Mesenteric fat pad (tissue), 1 donor: ENCODE measurements around the gene THAP12. TPM values are rescaled to one million over a fixed set of nuclear protein-coding genes. Genes with fewer than 3 reads are reported as not detected.

Experiments used
- DNase-seq: peaks from one replicate; pipeline ENCODE4 v3.0.0-alpha.2; 2020; ENCODE audit warnings: low spot score
- total RNA-seq: library from RNA; stranded (reverse); fragmentation: NEBNext Ultra II Directional; extraction: Animal tissue kit (Norgen Biotek cat#: 25700); gene quantifications from one replicate; pipeline ENCODE4 v1.2.1, GENCODE V29; 2021
- donor health status: DM: yes; HTN: yes; CAD: no.

THAP12 gene
- total RNA-seq, 1 donor from 2014 or later = 34.7 TPM

DNA sequence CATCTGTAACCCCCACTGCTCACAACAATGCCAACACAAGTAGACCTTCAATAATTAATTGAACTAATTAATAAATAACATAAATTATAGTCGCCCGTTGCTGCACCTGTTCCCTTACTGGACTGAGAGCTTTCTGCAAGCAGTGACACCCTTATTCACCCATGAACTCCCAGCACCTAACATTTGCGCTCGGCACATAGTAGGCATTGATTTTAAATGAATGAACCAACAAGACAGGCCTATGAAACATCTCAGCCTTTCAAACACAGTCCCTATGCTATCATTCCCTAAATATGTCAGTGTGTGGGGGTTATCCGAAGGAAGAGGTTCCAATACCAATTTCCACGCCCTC lies 1.1 kb downstream of the THAP12 start:
- DNase-seq = no peak

GRCh38 chr11:76376746-76377558 lies 4.0 kb downstream of the THAP12 start:
- no peak for DNase-seq

GRCh38 chr11:76371170-76371569 lies 9.8 kb downstream of the THAP12 start:
- no peak for DNase-seq

DNA sequence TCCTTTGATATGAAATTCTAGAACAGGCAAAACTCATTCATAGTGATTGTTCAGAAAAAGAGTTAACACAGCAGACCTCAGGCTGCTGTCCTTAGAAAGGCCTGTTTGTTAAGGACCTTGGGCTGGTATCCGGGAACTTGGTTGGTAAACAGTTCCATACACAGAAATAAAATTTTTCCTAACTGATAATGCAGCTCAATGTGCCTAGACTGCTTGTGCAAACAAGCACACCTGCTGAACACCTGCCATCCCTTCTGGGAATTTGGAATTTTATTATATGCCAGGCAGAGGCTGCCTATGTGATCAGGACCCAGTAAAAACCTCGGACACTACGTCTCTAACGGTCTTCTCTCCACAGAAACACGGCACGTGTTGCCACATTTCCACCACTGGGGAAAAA lies 11.5 kb downstream of the THAP12 start:
- DNase-seq = no peak

- DNase-seq = no peak
Measured at GRCh38 chr11:76368490-76368889, 12.4 kb downstream of the THAP12 start.

DNA sequence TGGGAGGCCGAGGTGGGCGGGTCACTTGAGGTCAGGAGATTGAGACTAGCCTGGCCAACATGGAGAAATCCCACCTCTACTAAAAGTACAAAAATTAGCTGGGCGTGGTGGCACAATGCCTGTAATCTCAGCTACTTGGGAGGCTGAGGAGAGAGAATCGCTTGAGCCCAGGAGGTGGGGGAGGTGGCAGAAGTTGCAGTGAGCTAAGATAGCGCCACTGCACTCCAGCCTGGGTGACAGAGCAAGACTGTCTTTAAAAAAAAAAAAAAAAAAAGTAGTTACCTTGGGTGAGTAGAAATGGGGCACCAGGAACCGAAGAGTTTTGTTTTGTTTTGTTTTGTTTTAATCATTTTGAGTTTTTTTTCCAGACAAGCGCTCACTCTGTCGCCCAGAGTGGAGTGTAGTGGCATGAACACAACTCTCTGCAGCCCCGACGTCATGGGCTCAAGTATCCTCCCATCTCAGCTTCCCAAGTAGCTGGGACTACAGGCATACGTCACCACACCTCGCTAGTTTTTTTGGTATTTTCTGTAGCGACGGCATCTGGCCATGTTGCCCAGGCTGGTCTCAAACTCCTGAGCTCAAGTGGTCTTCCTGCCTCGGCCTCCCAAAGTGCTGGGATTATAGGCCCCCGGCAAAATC lies 15.8 kb downstream of the THAP12 start:
- no peak for DNase-seq

GRCh38 chr11:76362716-76363115 lies 18.2 kb downstream of the THAP12 start:
- DNase-seq = no peak

GRCh38 chr11:76361776-76362175 lies 19.2 kb downstream of the THAP12 start:
- DNase-seq = no peak

GRCh38 chr11:76361374-76361773 lies 19.6 kb downstream of the THAP12 start:
- no peak for DNase-seq

- DNase-seq = no peak
Measured at GRCh38 chr11:76355172-76355571, 25.8 kb downstream of the THAP12 start.

DNA sequence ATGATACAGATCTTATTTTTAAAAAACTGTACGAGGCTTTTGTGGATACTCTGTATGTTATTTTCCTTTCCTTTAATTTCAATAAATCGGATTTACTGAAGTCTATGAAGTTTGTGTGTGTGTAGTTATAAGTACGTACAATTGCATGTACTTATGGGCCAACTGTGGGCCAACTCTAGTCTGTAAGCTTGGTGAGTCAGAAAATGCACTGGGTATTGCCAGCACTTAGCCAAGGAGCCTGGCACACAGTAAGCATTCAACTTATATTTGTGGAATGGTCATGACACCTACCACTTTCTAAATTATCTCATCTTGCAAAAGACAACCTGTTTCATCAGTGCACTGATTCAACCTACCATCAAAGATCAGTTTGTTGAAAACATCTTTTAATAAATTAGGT lies 32.6 kb downstream of the THAP12 start:
- DNase-seq = no peak

GRCh38 chr11:76347466-76347865 lies 33.5 kb downstream of the THAP12 start:
- DNase-seq = no peak

GRCh38 chr11:76339221-76339620 lies 41.7 kb downstream of the THAP12 start:
- peak; percentile 76 for DNase-seq

DNA sequence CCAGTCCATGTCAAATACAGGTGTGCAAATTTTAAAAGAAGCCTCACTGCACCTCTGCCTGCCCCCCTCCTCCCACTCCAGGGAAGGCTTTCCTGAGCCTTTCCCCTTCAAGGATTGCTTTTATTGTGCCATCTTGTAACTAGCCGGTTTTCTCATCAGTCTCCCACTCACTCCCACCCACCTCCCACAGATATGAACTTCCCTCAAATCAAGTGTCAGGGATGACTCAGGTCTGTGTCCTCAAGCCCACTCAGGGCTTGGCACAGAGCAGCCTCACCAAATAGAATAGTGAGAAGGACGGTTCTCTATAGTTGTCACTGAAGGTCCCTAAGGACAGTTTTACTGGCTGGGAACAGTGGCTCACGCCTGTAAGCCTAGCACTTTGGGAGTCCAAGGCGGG lies 43.0 kb downstream of the THAP12 start:
- DNase-seq = no peak

GRCh38 chr11:76337469-76337868 lies 43.5 kb downstream of the THAP12 start:
- DNase-seq = no peak

DNA sequence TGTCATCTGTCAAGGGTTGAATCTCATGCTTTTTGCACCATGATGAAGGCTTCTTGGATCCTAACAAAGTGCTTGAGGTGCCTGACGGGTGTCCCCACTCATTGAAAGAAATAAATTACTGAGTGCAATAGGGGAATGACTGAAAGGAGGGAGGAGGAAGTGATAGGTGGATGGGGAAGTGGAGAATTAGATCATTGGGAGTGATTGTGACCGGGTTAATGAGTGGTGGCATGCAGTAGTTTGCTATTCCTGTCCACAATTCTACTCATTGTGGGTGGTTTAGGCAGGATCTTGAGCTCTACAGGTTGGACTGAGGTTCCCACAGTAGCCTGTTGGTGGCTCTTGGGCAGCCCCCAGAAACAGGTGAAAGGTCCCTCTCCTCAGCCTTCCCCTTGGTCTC lies 44.3 kb downstream of the THAP12 start:
- no peak for DNase-seq

DNA sequence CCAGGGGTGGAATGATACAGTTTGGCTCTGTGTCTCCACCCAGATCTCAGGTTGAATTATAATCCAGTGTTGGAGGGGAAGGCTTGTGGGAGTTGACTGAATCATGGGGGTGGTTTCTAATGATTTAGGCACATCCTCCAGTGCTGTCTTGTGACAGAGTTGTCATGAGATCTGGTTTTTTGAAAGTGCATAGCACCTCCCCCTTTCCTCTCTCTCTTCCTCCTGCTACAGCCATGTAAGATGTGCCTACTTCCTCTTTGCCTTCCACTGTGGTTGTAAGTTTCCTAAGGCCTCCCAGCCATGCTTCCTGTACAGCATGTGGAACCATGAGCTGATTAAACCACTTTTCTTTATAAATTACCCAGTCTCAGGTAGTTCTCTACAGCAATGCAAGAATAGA lies 45.1 kb downstream of the THAP12 start:
- DNase-seq = no peak

DNA sequence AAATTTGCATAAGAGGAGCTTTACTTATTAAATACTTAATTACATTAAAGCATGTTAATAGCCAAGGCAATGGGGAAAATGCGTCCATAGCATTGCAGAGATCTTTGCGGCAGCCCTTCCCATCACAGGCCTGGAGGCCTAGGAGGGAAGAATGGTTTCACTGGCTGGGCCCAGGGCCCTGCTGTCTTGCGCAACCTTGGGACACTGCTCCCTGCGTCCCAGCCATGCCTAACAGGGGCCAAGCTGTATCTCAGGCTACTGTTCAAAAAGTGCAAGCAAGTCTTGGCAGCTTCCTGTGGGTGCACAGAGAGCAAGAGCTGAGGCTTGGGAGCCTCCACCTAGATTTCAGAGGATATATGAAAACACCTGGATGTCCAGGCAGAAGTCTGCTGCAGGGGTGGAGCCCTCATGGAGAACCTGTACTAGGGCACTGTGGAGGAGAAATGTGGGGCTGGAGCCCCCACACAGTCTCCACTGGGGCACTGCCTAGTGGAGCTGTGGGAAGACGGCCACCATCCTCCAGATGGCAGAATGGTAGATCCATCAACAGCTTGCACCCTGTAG lies 46.0 kb downstream of the THAP12 start:
- peak; percentile 64 for DNase-seq

GRCh38 chr11:76330651-76331050 lies 50.3 kb downstream of the THAP12 start:
- DNase-seq = peak; percentile 67

DNA sequence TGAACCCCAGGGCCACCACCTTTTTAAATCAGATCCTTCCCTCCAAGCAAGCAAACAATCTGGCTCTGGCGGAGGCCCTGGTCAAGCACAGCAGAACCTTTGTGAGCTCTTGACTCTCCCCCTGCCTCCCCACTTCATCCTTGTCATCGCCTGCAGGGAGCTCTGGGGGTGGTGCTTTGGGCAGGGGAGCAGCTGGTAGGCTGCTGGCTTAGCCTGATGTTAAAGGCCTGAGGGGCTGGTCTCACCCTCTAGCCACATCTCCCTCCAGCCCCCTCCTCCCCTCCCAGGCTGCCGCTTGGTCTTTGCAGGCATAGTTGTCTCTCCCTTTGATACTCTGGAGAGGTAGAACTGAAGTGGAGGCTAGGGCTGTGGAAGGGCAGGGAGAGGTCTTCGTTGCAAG lies 50.9 kb downstream of the THAP12 start:
- peak; percentile 74 for DNase-seq

DNA sequence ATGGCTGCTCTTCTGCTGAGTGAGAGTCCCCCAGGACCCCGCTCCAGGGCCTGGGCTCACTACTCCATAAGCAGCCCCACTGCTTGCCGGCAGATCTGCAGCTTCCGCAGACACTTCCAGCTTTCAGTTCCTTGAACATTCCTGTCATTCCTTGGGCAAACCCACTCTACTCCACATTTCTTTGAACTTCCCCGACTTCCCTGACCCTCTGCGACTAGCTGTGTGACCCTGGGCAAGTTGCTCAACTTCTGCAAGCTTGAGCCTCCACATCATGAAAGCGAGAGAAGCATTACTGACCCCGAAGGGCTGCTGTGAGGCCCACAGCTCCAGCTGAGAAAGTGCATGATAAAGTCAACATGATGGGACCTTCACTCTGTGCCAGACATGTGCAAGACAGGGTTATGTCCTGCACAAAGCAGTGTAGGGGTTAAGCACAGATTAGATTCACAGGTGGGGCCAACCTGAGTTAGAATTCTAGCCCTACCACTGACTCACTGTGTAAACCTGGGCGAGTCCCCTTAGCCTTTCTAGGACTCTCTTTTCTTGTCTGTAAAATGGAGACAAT lies 51.8 kb downstream of the THAP12 start:
- DNase-seq = peak; percentile 60

DNA sequence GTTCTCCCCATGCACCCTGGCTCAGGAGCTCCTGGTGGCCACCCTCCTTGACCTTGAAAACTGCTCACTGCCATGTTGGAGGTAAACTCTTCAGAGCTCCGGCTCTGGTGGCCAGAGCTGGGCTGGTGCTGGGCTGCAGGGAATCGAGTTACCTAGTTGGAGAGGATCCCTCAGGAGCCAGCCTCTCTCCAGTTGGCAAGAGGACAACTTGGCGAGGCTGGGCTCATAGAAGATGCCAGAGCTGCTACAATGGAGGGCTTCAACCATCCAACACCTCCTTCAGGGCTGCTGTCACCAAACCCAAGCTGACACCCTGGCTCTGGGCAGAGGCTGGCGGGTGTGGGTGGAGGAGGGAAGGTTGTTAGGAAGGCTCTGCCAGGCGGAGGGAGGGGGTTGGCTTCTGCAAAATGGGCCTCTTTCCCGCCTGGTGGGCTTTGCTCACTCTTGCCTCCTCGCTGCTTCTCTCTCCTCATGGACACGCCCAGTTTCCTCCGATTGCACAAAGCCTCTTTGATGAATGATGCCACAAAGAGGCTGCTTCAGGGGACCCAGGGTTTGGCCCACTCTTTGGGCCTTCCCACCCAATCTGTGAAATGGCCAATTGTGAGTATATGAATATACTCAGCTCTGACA lies 53.1 kb downstream of the THAP12 start:
- no peak for DNase-seq
